Gastroesophageal sphincter (tissue), 4 donors: ENCODE data around the gene MYMX. TPM values are rescaled to one million over a fixed set of nuclear protein-coding genes. Genes with fewer than 3 reads are reported as not detected.

Experiments
- ATAC-seq: fragments of 150-250 bp; one replicate; pipeline ENCODE4 v1.9.1; 2016; ENCODE audit warnings: mild to moderate bottlenecking, moderate library complexity
- H3K27ac ChIP-seq, 4 donors: fragments of 200-600 bp; sonication (generic) in 3 of 4; 1 replicate in 3 of 4; 2 replicates in 1 of 4; pipeline ENCODE4 v1.5.1; 2016 to 2019
- H3K27me3 ChIP-seq: fragments of 200-600 bp; sonication (generic); one replicate; pipeline ENCODE4 v1.5.1; 2019
- H3K36me3 ChIP-seq, 2 donors: fragments of 200-600 bp; sonication (generic); one replicate each; pipeline ENCODE4 v1.5.1; 2019; ENCODE audit warnings: control low read depth in 1 of 2
- H3K4me1 ChIP-seq, 3 donors: fragments of 200-600 bp; sonication (generic); 1 replicate in 2 of 3; 2 replicates in 1 of 3; pipeline ENCODE4 v1.5.1; 2016 to 2019; ENCODE audit warnings: control low read depth in 2 of 3
- H3K4me3 ChIP-seq, 2 donors: fragments of 200-600 bp; sonication (generic); one replicate each; pipeline ENCODE4 v1.5.1; 2019; ENCODE audit warnings: mild to moderate bottlenecking in 1 of 2, moderate library complexity in 1 of 2
- H3K9me3 ChIP-seq, 3 donors: fragments of 200-600 bp; sonication (generic); one replicate each; pipeline ENCODE4 v1.5.1; 2017 to 2019; ENCODE audit warnings: control low read depth in 2 of 3
- CTCF ChIP-seq, 4 experiments: fragments of 200-600 bp in 2 of 4; fragments of 450-650 bp in 2 of 4; sonication (generic) in 1 of 4; IDR thresholded peaks; one replicate each; pipeline ENCODE4 v1.5.1; 2017 to 2019; ENCODE audit warnings: antibody characterized with exemption in 4 of 4, mild to moderate bottlenecking in 2 of 4, moderate library complexity in 2 of 4
- EP300 ChIP-seq: sonication (generic); formaldehyde crosslinking; IDR thresholded peaks from one replicate; pipeline ENCODE4 v1.6.1; 2017; ENCODE audit warnings: antibody characterized with exemption, mild to moderate bottlenecking
- POLR2A ChIP-seq, 2 donors: fragments of 450-650 bp; IDR thresholded peaks; one replicate each; pipeline ENCODE4 v1.6.1; 2017; ENCODE audit warnings: antibody characterized with exemption in 2 of 2, mild to moderate bottlenecking in 2 of 2, moderate library complexity in 1 of 2
- POLR2AphosphoS5 ChIP-seq: sonication (generic); formaldehyde crosslinking; IDR thresholded peaks from one replicate; pipeline ENCODE4 v1.6.1; 2017; ENCODE audit warnings: antibody characterized with exemption
- WGBS, 2 donors: methylation state at CpG; one replicate each; pipeline ENCODE4 v1.1.5; 2018; ENCODE audit warnings: low coverage in 1 of 2; 5-methylcytosine and 5-hydroxymethylcytosine counted together
- total RNA-seq, 4 donors: library from RNA; depleted of rRNA; stranded (reverse); fragments of >200 nt; gene quantifications; one replicate each; pipeline ENCODE4 v1.1.0, GENCODE V29; 2016

MYMX gene
- total RNA-seq, result 1 to 10 TPM in 1 of 4 donors, not detected in 3; 1.4 TPM

DNA sequence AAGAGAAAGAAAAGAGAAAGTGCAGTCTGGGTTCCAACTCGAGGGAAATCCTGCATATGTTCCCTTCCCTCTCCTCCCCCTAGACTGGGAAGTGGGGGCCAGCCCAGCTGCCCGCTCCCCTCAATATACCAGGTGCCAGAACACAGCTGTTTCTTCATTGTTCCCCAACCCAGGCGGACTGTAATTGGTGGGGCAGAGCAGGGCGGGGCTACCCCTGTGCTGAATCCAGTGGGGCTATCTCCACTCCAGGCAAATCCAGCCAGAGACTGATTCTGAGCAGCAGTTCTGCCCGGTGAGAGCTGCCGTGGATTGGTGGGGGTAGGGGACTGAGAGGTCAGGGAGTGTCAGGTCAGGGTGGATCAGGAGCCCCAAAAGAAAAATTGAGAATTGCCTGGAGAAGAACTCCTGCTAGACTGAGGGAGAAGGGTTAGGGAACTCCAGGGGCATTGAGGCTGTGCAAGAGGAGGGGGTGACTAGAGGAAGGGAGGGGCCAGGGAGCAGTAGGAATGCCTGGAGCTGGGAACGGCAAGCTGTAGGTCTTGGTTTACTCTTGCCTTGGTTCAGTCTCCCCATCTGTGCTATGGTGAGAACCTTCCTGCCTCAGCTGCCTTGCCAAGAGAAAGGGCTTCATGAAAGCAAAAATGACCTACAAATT, at the start of gene MYMX:
TSS of gene MYMX (plus strand) at position 250 of the 655 bp plus-strand sequence. CDS start 546 bp downstream, outside the sequence.
- Histone ChIP-seq H3K27ac (peak within 1 kb of the TSS in 3 of 4 donors; percentile 98 to 99 (median 99)), H3K9me3 (no peaks in the 10 kb centered on the region), H3K4me1 (peaks cover 0 to 60% (median 32%) of the 10 kb centered on the region in 3 donors), H3K36me3 (no peaks in the 10 kb centered on the region), H3K4me3 (peak within 1 kb of the TSS in 1 of 2 donors; percentile 18), H3K27me3 (no peaks in the 10 kb centered on the region)
- no peak for ATAC-seq
- 12 to 15% methylated on average over 3 to 4 of the region's 7 CpGs for WGBS, 2 donors
- no peak for TF ChIP-seq POLR2AphosphoS5
- TF ChIP-seq EP300, result no peak
- no peak for TF ChIP-seq POLR2A (IDR thresholded peaks at IDR 0.05)
- no peak for TF ChIP-seq CTCF (IDR thresholded peaks at IDR 0.05)

- TF ChIP-seq POLR2AphosphoS5 (no peak), POLR2A (IDR thresholded peaks at IDR 0.05) (no peak), CTCF (IDR thresholded peaks at IDR 0.05) (no peak), EP300 (no peak)
- WGBS, 2 donors, result 100% methylated on average over 1 of the region's 1 CpG; no CpG with 5 or more reads in 1 of the 2 donors
Measured at GRCh38 chr6:44167567-44167966, 49.2 kb upstream of the MYMX start.

DNA sequence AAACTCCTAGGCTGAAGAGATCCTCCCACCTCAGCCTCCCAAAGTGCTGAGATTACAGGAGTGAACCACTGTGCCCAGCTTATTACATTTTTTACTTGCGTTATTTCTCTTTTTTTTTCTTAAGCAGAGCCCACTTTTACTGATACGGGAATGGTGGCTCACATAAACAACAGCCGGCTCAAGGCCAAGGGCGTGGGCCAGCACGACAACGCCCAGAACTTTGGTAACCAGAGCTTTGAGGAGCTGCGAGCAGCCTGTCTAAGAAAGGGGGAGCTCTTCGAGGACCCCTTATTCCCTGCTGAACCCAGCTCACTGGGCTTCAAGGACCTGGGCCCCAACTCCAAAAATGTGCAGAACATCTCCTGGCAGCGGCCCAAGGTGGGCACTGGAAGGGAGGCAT, 47.6 kb upstream of the MYMX start:
- no peak for TF ChIP-seq POLR2A (IDR thresholded peaks at IDR 0.05)
- no peak for TF ChIP-seq POLR2AphosphoS5
- TF ChIP-seq CTCF (IDR thresholded peaks at IDR 0.05), result no peak
- no peak for TF ChIP-seq EP300
- 43 to 80% methylated on average over 1 of the region's 9 CpGs for WGBS, 2 donors
- Histone ChIP-seq H3K4me3 (no peak overlapping the region), H3K9me3 (no peaks in the 10 kb centered on the region), H3K27me3 (peaks cover 18% of the 10 kb centered on the region), H3K27ac (no peak overlapping the region), H3K4me1 (peaks cover 0 to 8% (median 0%) of the 10 kb centered on the region in 3 donors), H3K36me3 (no peaks in the 10 kb centered on the region)
- ATAC-seq, result no peak

More at GRCh38 chr6:44167567-44167966, 49.2 kb upstream of the MYMX start:
- Histone ChIP-seq H3K36me3 (no peaks in the 10 kb centered on the region), H3K9me3 (no peaks in the 10 kb centered on the region), H3K27me3 (peaks cover 21% of the 10 kb centered on the region), H3K27ac (no peak overlapping the region), H3K4me1 (peaks cover 0 to 2% (median 0%) of the 10 kb centered on the region in 3 donors), H3K4me3 (no peak overlapping the region)
- ATAC-seq, result no peak

DNA sequence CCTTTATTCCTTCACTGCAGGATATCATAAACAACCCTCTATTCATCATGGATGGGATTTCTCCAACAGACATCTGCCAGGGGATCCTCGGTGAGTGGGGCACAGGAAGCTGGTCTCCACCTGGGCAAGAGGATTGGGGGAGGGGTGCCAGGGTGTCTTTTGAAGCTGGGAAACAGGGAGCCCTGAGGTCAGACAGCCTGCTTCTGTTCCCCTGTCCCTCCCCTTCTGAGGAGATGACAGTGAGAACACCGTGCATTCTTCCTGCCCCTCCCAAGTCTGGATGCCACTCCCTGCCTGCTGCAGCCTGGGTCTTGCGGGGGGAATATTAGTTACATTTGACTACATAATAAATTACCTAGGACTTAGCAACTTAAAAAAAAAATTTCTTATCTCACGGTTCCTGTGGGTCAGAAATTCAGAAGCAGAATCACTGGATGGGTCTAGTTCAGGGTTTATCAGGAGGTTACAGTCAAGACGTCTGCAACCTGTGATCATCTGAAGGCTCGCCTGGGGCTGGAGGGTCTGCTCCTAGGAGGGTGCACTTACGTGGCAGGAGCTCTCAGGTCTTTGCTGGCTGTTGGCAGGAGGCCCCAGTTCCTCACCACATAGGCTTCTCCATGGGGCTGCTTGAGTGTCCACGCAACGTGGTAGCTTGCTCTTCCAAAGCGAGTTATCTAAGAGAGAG, 46.7 kb upstream of the MYMX start:
- 64 to 100% methylated on average over 1 to 8 of the region's 10 CpGs for WGBS, 2 donors
- TF ChIP-seq CTCF (IDR thresholded peaks at IDR 0.05) (no peak), POLR2AphosphoS5 (no peak), EP300 (no peak), POLR2A (IDR thresholded peaks at IDR 0.05) (no peak)
- Histone ChIP-seq H3K36me3 (no peaks in the 10 kb centered on the region), H3K27me3 (peaks cover 9% of the 10 kb centered on the region), H3K4me1 (peaks cover 0 to 8% (median 0%) of the 10 kb centered on the region in 3 donors), H3K27ac (no peak overlapping the region), H3K9me3 (no peaks in the 10 kb centered on the region), H3K4me3 (no peak overlapping the region)
- no peak for ATAC-seq
